Measurements from ENCODE around the gene CARD9.
A peak's percentile ranks its signal among the peaks of the same experiment; 100 is the strongest.

The CARD9 gene

GRCh38 chr9:136400038-136400834 lies 26.8 kb upstream of the CARD9 start, which contains the start of gene SNAPC4:
TSS of gene SNAPC4 (minus strand) at chr9:136400170. CDS start at chr9:136398428, 1,742 bp downstream.
- peak; percentile 89 for DNase-seq

- DNase-seq, result peak; percentile 53
Measured at GRCh38 chr9:136399176-136400037, 25.9 kb upstream of the CARD9 start.

- DNase-seq, result no peak
Measured at GRCh38 chr9:136398286-136398685, 24.8 kb upstream of the CARD9 start.

- DNase-seq, result no peak
Measured at GRCh38 chr9:136397643-136398042, 24.2 kb upstream of the CARD9 start.

GRCh38 chr9:136396219-136396515 lies 22.7 kb upstream of the CARD9 start:
- DNase-seq, result no peak

GRCh38 chr9:136395345-136396218 lies 22.1 kb upstream of the CARD9 start:
- DNase-seq, result no peak

- no peak for DNase-seq
Measured at GRCh38 chr9:136395020-136395340, 21.5 kb upstream of the CARD9 start.

GRCh38 chr9:136394312-136395019 lies 21.0 kb upstream of the CARD9 start:
- no peak for DNase-seq

- DNase-seq, result no peak
Measured at GRCh38 chr9:136393531-136393930, 20.1 kb upstream of the CARD9 start.

GRCh38 chr9:136392538-136393449 lies 19.3 kb upstream of the CARD9 start:
- DNase-seq, result no peak

- DNase-seq, result no peak
Measured at GRCh38 chr9:136391737-136392537, 18.5 kb upstream of the CARD9 start.

- no peak for DNase-seq
Measured at GRCh38 chr9:136389396-136389795, 15.9 kb upstream of the CARD9 start.

GRCh38 chr9:136387217-136387616 lies 13.7 kb upstream of the CARD9 start:
- no peak for DNase-seq

GRCh38 chr9:136386018-136386417 lies 12.5 kb upstream of the CARD9 start:
- DNase-seq, result no peak

- peak; percentile 46 for DNase-seq
Measured at GRCh38 chr9:136385015-136385414, 11.5 kb upstream of the CARD9 start.

- DNase-seq, result no peak
Measured at GRCh38 chr9:136383436-136383835, 10.0 kb upstream of the CARD9 start.

- DNase-seq, result no peak
Measured at GRCh38 chr9:136381966-136382513, 8.6 kb upstream of the CARD9 start.

GRCh38 chr9:136381311-136381710 lies 7.8 kb upstream of the CARD9 start:
- no peak for DNase-seq

- DNase-seq, result no peak
Measured at GRCh38 chr9:136380381-136380780, 6.9 kb upstream of the CARD9 start.

- DNase-seq, result no peak
Measured at GRCh38 chr9:136379891-136380290, 6.4 kb upstream of the CARD9 start.

All from CD4-positive, alpha-beta T cell treated with Interleukin-10 for 1 hour (primary cell).